ENCODE results near the gene TECPR1. TPM values are rescaled to one million over a fixed set of nuclear protein-coding genes. Genes with fewer than 3 reads are reported as not detected.
"Not testable (repeated sequence)": the region's sequence is repeated elsewhere in the genome, so short reads cannot be mapped to it uniquely, and the experiment has no call there.

Gene TECPR1
- total RNA-seq, 4 donors from 2014 or later, result 19.6 to 61.8 (median 26.3) TPM

GRCh38 chr7:98223351-98223897, 28.6 kb downstream of the TECPR1 start:
- Histone ChIP-seq H3K4me3 (replicated peaks in 1 of 3) (no peak overlapping the region), H3K27me3 (no peaks in the 10 kb centered on the region), H3K9me3 (no peaks in the 10 kb centered on the region), H3K36me3 (peaks cover 9% of the 10 kb centered on the region in 2 donors), H3K4me1 (no peaks in the 10 kb centered on the region), H3K27ac (no peak overlapping the region)
- DNase-seq, result no peak
- intact Hi-C loops (cut with DNase I), result no loop called here
- WGBS, 2 donors, result 74 to 84% methylated on average over 11 to 15 of the region's 15 CpGs
- TF ChIP-seq POLR2A (IDR thresholded peaks at IDR 0.05) (no peak), CTCF (IDR thresholded peaks at IDR 0.05) (no peak)

GRCh38 chr7:98222533-98223195, 29.4 kb downstream of the TECPR1 start:
- no peaks in the 10 kb centered on the region for H3K4me1 ChIP-seq

GRCh38 chr7:98221611-98222532, 30.2 kb downstream of the TECPR1 start:
- WGBS, 2 donors, result 88 to 98% methylated on average over 13 to 22 of the region's 34 CpGs
- Histone ChIP-seq H3K36me3 (peaks cover 9% of the 10 kb centered on the region in 2 donors), H3K27ac (no peak overlapping the region), H3K4me1 (no peaks in the 10 kb centered on the region), H3K27me3 (no peaks in the 10 kb centered on the region), H3K9me3 (no peaks in the 10 kb centered on the region), H3K4me3 (replicated peaks in 1 of 3) (no peak overlapping the region)
- intact Hi-C loops (cut with DNase I), result no loop called here
- DNase-seq, result no peak
- TF ChIP-seq CTCF (IDR thresholded peaks at IDR 0.05) (no peak), POLR2A (IDR thresholded peaks at IDR 0.05) (no peak)

More at GRCh38 chr7:98222533-98223195, 29.4 kb downstream of the TECPR1 start:
- intact Hi-C loops (cut with DNase I), result no loop called here
- Histone ChIP-seq H3K36me3 (peaks cover 9% of the 10 kb centered on the region in 2 donors), H3K9me3 (no peaks in the 10 kb centered on the region), H3K27me3 (no peaks in the 10 kb centered on the region), H3K27ac (no peak overlapping the region), H3K4me3 (replicated peaks in 1 of 3) (no peak overlapping the region)
- no peak for DNase-seq
- 96 to 100% methylated on average over 3 to 10 of the region's 30 CpGs for WGBS, 2 donors
- no peak for TF ChIP-seq CTCF (IDR thresholded peaks at IDR 0.05)
- TF ChIP-seq POLR2A (IDR thresholded peaks at IDR 0.05), result no peak

- H3K4me3 ChIP-seq (replicated peaks in 1 of 3); intact Hi-C loops (cut with DNase I); H3K36me3 ChIP-seq; H3K27me3 ChIP-seq; H3K27ac ChIP-seq; H3K4me1 ChIP-seq; DNase-seq; H3K9me3 ChIP-seq: not testable (repeated sequence)
- 95 to 99% methylated on average over 6 of the region's 6 CpGs for WGBS, 2 donors
Measured at GRCh38 chr7:98219382-98219781, 32.6 kb downstream of the TECPR1 start.

- TF ChIP-seq POLR2A (IDR thresholded peaks at IDR 0.05), result no peak
- no peak for TF ChIP-seq CTCF (IDR thresholded peaks at IDR 0.05)
- Histone ChIP-seq H3K27me3 (no peaks in the 10 kb centered on the region), H3K27ac (no peak overlapping the region), H3K4me1 (no peaks in the 10 kb centered on the region), H3K4me3 (replicated peaks in 1 of 3) (no peak overlapping the region), H3K36me3 (peaks cover 9% of the 10 kb centered on the region in 2 donors), H3K9me3 (no peaks in the 10 kb centered on the region)
- 78 to 83% methylated on average over 15 to 27 of the region's 41 CpGs for WGBS, 2 donors
- no peak for DNase-seq
- intact Hi-C loops (cut with DNase I), result no loop called here
Measured at GRCh38 chr7:98217623-98218582, 34.1 kb downstream of the TECPR1 start.
